Keratinocyte (primary cell): ENCODE measurements around the gene HECA.
"Not testable (repeated sequence)": the region's sequence is repeated elsewhere in the genome, so short reads cannot be mapped to it uniquely, and the experiment has no call there.

Source experiments
- EZH2 ChIP-seq: IDR thresholded peaks from one replicate; pipeline ENCODE4 v1.6.1; 2012; ENCODE audit warnings: inconsistent platforms, mild to moderate bottlenecking, low read length, moderate library complexity
- TF ChIP-seq, protein P1 (sequence below), 3 experiments: IDR thresholded peaks in 1 of 3; conservative IDR thresholded peaks in 1 of 3; optimal IDR thresholded peaks in 1 of 3; 2 replicates in 2 of 3; 3 replicates in 1 of 3; pipeline versions ENCODE3 to v1.5.1; 2011; ENCODE audit warnings: low read length in 3 of 3, mild to moderate bottlenecking in 3 of 3, moderate library complexity in 2 of 3, control low read depth in 1 of 3, inconsistent platforms in 1 of 3; ENCODE audit not compliant: insufficient read depth in 2 of 3; ENCODE audit errors: extremely low read depth in 1 of 3

DNA sequence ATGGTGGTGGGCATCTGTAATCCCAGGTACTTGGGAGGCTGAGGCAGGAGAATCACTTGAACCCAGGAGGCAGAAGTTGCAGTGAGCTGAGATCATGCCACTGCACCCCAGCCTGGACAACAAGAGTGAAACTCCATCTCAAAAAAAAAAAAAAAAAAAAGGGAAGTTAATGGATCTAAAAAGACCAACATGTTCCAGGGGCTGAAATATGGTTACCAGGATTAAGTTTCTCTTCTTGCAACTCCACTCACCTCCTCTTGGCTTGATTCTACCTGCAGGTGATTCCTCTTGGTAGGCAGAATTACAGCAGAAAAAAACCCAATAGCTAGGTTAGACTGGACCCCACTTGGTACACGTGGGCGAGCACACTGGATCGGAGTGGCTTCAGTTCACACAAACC is 93.5 kb downstream of the HECA start:
- TF ChIP-seq, protein P1, sequence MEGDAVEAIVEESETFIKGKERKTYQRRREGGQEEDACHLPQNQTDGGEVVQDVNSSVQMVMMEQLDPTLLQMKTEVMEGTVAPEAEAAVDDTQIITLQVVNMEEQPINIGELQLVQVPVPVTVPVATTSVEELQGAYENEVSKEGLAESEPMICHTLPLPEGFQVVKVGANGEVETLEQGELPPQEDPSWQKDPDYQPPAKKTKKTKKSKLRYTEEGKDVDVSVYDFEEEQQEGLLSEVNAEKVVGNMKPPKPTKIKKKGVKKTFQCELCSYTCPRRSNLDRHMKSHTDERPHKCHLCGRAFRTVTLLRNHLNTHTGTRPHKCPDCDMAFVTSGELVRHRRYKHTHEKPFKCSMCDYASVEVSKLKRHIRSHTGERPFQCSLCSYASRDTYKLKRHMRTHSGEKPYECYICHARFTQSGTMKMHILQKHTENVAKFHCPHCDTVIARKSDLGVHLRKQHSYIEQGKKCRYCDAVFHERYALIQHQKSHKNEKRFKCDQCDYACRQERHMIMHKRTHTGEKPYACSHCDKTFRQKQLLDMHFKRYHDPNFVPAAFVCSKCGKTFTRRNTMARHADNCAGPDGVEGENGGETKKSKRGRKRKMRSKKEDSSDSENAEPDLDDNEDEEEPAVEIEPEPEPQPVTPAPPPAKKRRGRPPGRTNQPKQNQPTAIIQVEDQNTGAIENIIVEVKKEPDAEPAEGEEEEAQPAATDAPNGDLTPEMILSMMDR (optimal IDR thresholded peaks at IDR 0.05 in 1 of 3, IDR thresholded peaks at IDR 0.05 in 1 of 3, conservative IDR thresholded peaks at IDR 0.05 in 1 of 3; ENCODE audit: extremely low read depth in 1 of 3, insufficient read depth in 2 of 3, low read length in 3 of 3), result not testable (repeated sequence)
- TF ChIP-seq EZH2, result not testable (repeated sequence)
